Keratinocyte (primary cell): Measurements from ENCODE around the gene SPTLC3. TPM values are rescaled to one million over a fixed set of nuclear protein-coding genes. Genes with fewer than 3 reads are reported as not detected.

ENCODE experiments used
- DNase-seq: peaks from one replicate; pipeline ENCODE4 v3.0.0-alpha.2; 2011; ENCODE audit warnings: low read depth, missing footprints, low spot score
- FAIRE-seq: peaks from 2 replicates; lab custom pipeline; 2011; peaks lifted over from hg19 to GRCh38; lab: Jason Lieb, UNC
- H2AFZ ChIP-seq: 2 replicates; pipeline ENCODE4 v1.6.0; 2012; ENCODE audit warnings: low read length, control low read depth, inconsistent platforms; ENCODE audit not compliant: control insufficient read depth
- H3K27ac ChIP-seq: 2 replicates; pipeline ENCODE4 v1.5.1; 2011; ENCODE audit warnings: low read length; ENCODE audit not compliant: control insufficient read depth, insufficient read depth
- H3K27me3 ChIP-seq: 3 replicates; pipeline ENCODE4 v1.6.0; 2011; ENCODE audit warnings: low read length; ENCODE audit not compliant: control insufficient read depth, insufficient read depth; ENCODE audit errors: extremely low read depth
- H3K36me3 ChIP-seq, 2 experiments: 2 replicates in 1 of 2; 3 replicates in 1 of 2; pipeline ENCODE4 v1.5.1; 2011; ENCODE audit warnings: low read length in 2 of 2, mild to moderate bottlenecking in 1 of 2; ENCODE audit not compliant: control insufficient read depth in 2 of 2, insufficient read depth in 2 of 2; ENCODE audit errors: extremely low read depth in 1 of 2
- H3K4me1 ChIP-seq: 3 replicates; pipeline ENCODE4 v1.5.1; 2011; ENCODE audit warnings: low read length; ENCODE audit not compliant: control insufficient read depth, insufficient read depth; ENCODE audit errors: extremely low read depth
- H3K4me2 ChIP-seq: 3 replicates; pipeline ENCODE4 v1.6.0; 2011; ENCODE audit warnings: low read depth, low read length; ENCODE audit not compliant: control insufficient read depth, insufficient read depth; ENCODE audit errors: extremely low read depth
- H3K4me3 ChIP-seq, 3 experiments: fragments of 200-600 bp in 1 of 3; sonication (generic) in 1 of 3; 2 replicates in 2 of 3; 3 replicates in 1 of 3; pipeline ENCODE4 v1.5.1; 2011 to 2016; ENCODE audit warnings: low read length in 3 of 3, mild to moderate bottlenecking in 3 of 3, control low read depth in 2 of 3, inconsistent platforms in 1 of 3, low read depth in 1 of 3, mixed read lengths in 1 of 3, mixed run types in 1 of 3, moderate library complexity in 1 of 3; ENCODE audit not compliant: control insufficient read depth in 2 of 3, insufficient read depth in 2 of 3; ENCODE audit errors: extremely low read depth in 1 of 3
- H3K79me2 ChIP-seq: 2 replicates; pipeline ENCODE4 v1.6.0; 2012; ENCODE audit warnings: low read length; ENCODE audit not compliant: control insufficient read depth, insufficient read depth
- H3K9ac ChIP-seq: 3 replicates; pipeline ENCODE4 v1.6.0; 2011; ENCODE audit warnings: low read length; ENCODE audit not compliant: control insufficient read depth, insufficient read depth; ENCODE audit errors: extremely low read depth
- H3K9me1 ChIP-seq: 3 replicates; pipeline ENCODE4 v1.6.0; 2011; ENCODE audit warnings: low read length; ENCODE audit not compliant: control insufficient read depth, insufficient read depth; ENCODE audit errors: extremely low read depth
- H3K9me3 ChIP-seq: 2 replicates; pipeline ENCODE4 v1.5.1; 2012; ENCODE audit warnings: low read depth, low read length; ENCODE audit not compliant: control insufficient read depth
- H4K20me1 ChIP-seq: 3 replicates; pipeline ENCODE4 v1.6.0; 2011; ENCODE audit warnings: low read length; ENCODE audit not compliant: control insufficient read depth, insufficient read depth; ENCODE audit errors: extremely low read depth
- EZH2 ChIP-seq: IDR thresholded peaks from one replicate; pipeline ENCODE4 v1.6.1; 2012; ENCODE audit warnings: inconsistent platforms, mild to moderate bottlenecking, low read length, moderate library complexity
- dilution Hi-C: fragments of 300-500 bp; cut with MboI; formaldehyde crosslinking; loops from one replicate; pipeline ENCODE4 v1.7.0; 2020; ENCODE audit warnings: low sequenced_read_pairs; ENCODE audit not compliant: extremely low pct_ligation_motif_present
- polyA plus RNA-seq, 5 experiments: library from polyadenylated mRNA; depleted of rRNA in 3 of 5; stranded (reverse) in 3 of 5; stranded (forward) in 1 of 5; unstranded in 1 of 5; fragments of >200 nt; gene quantifications; 1 replicate in 1 of 5; 2 replicates in 3 of 5; 3 replicates in 1 of 5; pipeline versions ENCODE4 v1.2.1 to v1.2.3, GENCODE V29; 2011 to 2012; ENCODE audit warnings: missing spikeins in 2 of 5, low read depth in 1 of 5, low replicate concordance in 1 of 5
- TF ChIP-seq, protein P1 (sequence below), 3 experiments: IDR thresholded peaks in 1 of 3; conservative IDR thresholded peaks in 1 of 3; optimal IDR thresholded peaks in 1 of 3; 2 replicates in 2 of 3; 3 replicates in 1 of 3; pipeline versions ENCODE3 to v1.5.1; 2011; ENCODE audit warnings: low read length in 3 of 3, mild to moderate bottlenecking in 3 of 3, moderate library complexity in 2 of 3, control low read depth in 1 of 3, inconsistent platforms in 1 of 3; ENCODE audit not compliant: insufficient read depth in 2 of 3; ENCODE audit errors: extremely low read depth in 1 of 3

SPTLC3 gene
- polyA plus RNA-seq, 1 donor (not counting 4 experiments of a cell fraction or from before 2014, with no cell fraction given): 11.4 TPM

DNA sequence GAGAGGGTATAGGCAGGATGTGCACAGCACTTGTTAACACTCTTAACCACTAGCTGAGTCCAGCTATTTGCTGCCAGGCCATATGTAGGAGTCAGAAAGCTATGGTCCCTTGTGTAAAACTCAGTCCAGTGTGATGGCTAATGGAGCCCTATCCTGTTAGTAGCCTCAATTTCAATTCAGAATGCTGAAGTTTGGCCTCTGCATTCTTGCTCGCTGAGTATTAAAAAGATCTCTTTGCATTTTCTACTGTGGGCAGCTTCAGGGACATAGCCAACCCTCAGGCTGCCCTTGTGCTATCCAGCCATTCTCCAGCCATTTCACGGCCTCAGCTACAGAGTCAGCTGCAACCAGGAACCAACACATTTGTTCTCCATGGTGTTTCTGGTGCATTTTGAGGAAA is 92.5 kb downstream of the SPTLC3 start:
- Histone ChIP-seq H3K27me3 (no peaks in the 10 kb centered on the region), H3K27ac (no peak overlapping the region), H3K4me2 (no peak overlapping the region), H3K79me2 (no peaks in the 10 kb centered on the region), H4K20me1 (no peaks in the 10 kb centered on the region), H3K4me1 (peaks cover 31% of the 10 kb centered on the region), H3K36me3 (no peaks in the 10 kb centered on the region), H3K4me3 (no peak overlapping the region), H3K9me1 (no peaks in the 10 kb centered on the region), H3K9me3 (no peaks in the 10 kb centered on the region), H2AFZ (no peak overlapping the region), H3K9ac (no peak overlapping the region)
- no peak for FAIRE-seq
- DNase-seq: no peak
- dilution Hi-C loops: loop anchor here (25.0 kb wide), 1 partner anchor 414 kb away; no protein-coding TSS in a partner anchor
- TF ChIP-seq, protein P1, sequence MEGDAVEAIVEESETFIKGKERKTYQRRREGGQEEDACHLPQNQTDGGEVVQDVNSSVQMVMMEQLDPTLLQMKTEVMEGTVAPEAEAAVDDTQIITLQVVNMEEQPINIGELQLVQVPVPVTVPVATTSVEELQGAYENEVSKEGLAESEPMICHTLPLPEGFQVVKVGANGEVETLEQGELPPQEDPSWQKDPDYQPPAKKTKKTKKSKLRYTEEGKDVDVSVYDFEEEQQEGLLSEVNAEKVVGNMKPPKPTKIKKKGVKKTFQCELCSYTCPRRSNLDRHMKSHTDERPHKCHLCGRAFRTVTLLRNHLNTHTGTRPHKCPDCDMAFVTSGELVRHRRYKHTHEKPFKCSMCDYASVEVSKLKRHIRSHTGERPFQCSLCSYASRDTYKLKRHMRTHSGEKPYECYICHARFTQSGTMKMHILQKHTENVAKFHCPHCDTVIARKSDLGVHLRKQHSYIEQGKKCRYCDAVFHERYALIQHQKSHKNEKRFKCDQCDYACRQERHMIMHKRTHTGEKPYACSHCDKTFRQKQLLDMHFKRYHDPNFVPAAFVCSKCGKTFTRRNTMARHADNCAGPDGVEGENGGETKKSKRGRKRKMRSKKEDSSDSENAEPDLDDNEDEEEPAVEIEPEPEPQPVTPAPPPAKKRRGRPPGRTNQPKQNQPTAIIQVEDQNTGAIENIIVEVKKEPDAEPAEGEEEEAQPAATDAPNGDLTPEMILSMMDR (optimal IDR thresholded peaks at IDR 0.05 in 1 of 3, IDR thresholded peaks at IDR 0.05 in 1 of 3, conservative IDR thresholded peaks at IDR 0.05 in 1 of 3; ENCODE audit: extremely low read depth in 1 of 3, insufficient read depth in 2 of 3, low read length in 3 of 3): no peak
- TF ChIP-seq EZH2: no peak

DNA sequence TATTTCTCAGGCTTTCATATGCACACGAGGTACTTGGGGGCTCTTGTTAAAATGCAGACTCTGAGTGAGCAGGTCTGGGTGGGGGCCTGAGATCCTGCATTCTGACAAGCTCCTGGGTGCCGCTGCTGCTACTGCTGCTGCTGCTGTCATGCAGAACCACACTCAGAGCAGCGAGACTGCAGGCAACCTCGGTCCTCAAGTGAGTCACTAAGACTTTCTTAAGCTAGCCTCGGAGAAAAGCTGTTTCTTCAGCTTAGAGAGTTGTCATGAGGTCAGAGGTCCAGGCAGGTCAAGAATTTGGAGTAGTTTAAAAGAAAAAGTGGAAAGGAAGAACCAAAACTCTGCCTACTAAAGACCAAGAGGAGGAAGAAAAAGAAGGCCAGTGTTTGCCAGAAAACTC is 92.9 kb downstream of the SPTLC3 start:
- dilution Hi-C loops: loop anchor here (25.0 kb wide), 1 partner anchor 414 kb away; no protein-coding TSS in a partner anchor
- H3K27me3 ChIP-seq: no peaks in the 10 kb centered on the region
- H3K36me3 ChIP-seq: no peaks in the 10 kb centered on the region
- H3K79me2 ChIP-seq: no peaks in the 10 kb centered on the region
- DNase-seq (no peak), FAIRE-seq (no peak)
- H3K9me1 ChIP-seq: no peaks in the 10 kb centered on the region
- no peak overlapping the region for H3K4me2 ChIP-seq
- no peak overlapping the region for H2AFZ ChIP-seq
- TF ChIP-seq EZH2: no peak
- TF ChIP-seq, protein P1 (optimal IDR thresholded peaks at IDR 0.05 in 1 of 3, IDR thresholded peaks at IDR 0.05 in 1 of 3, conservative IDR thresholded peaks at IDR 0.05 in 1 of 3; ENCODE audit: extremely low read depth in 1 of 3, insufficient read depth in 2 of 3, low read length in 3 of 3): no peak
- H3K4me1 ChIP-seq: peaks cover 31% of the 10 kb centered on the region
- H3K4me3 ChIP-seq: no peak overlapping the region
- no peak overlapping the region for H3K9ac ChIP-seq
- no peaks in the 10 kb centered on the region for H4K20me1 ChIP-seq
- no peak overlapping the region for H3K27ac ChIP-seq
- H3K9me3 ChIP-seq: no peaks in the 10 kb centered on the region
